ENCODE measurements around the gene LRRC8C. TPM values are rescaled to one million over a fixed set of nuclear protein-coding genes. Genes with fewer than 3 reads are reported as not detected.
"Not testable (repeated sequence)": the region's sequence is repeated elsewhere in the genome, so short reads cannot be mapped to it uniquely, and the experiment has no call there.

Gene LRRC8C
- total RNA-seq, 1 experiment from 2014 or later = 4.4 TPM

- no peak for DNase-seq (ENCODE audit: unreplicated experiment)
- POLR2A ChIA-PET = no interaction called here
- TF ChIP-seq, protein P1, sequence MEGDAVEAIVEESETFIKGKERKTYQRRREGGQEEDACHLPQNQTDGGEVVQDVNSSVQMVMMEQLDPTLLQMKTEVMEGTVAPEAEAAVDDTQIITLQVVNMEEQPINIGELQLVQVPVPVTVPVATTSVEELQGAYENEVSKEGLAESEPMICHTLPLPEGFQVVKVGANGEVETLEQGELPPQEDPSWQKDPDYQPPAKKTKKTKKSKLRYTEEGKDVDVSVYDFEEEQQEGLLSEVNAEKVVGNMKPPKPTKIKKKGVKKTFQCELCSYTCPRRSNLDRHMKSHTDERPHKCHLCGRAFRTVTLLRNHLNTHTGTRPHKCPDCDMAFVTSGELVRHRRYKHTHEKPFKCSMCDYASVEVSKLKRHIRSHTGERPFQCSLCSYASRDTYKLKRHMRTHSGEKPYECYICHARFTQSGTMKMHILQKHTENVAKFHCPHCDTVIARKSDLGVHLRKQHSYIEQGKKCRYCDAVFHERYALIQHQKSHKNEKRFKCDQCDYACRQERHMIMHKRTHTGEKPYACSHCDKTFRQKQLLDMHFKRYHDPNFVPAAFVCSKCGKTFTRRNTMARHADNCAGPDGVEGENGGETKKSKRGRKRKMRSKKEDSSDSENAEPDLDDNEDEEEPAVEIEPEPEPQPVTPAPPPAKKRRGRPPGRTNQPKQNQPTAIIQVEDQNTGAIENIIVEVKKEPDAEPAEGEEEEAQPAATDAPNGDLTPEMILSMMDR (IDR thresholded peaks at IDR 0.05; ENCODE audit: unreplicated experiment) = no peak
- Mint-ChIP-seq H3K9me3 (ENCODE audit: unreplicated experiment) (no peaks in the 10 kb centered on the region), H3K36me3 (ENCODE audit: insufficient read depth, unreplicated experiment) (peaks cover 4% of the 10 kb centered on the region), H3K27me3 (ENCODE audit: insufficient read depth, unreplicated experiment) (no peaks in the 10 kb centered on the region), H3K27ac (ENCODE audit: low read depth, unreplicated experiment) (no peak overlapping the region), H3K4me3 (ENCODE audit: unreplicated experiment) (no peak overlapping the region), H3K4me1 (ENCODE audit: insufficient read depth, unreplicated experiment) (peaks cover 25% of the 10 kb centered on the region)
- CTCF ChIA-PET = no interaction called here
- no TSS peak for BruUV-seq (replicated peaks)
- intact Hi-C loops (cut with micrococcal nuclease) = no loop called here
These were observed 44.4 kb upstream of the LRRC8C start for GRCh38 chr1:89588480-89588879.

DNA sequence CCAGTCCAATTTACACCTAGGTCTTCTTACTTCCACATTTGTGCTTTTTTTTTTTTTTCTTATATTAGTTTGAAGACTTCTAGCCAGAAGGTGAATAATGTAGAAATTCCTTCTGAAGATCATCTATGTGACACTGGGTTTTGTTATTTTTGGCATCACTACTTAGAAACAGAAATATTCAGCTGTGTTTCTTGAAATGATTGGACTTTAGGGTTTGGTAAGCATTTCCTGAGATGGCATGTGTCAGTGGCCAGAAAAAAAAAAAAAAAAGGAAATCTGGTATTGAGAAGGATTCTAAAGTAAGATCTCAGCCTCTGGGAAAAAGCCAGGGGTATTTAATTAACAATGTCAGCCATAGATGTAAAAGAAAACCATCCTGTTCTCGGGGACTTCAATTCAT lies 43.4 kb upstream of the LRRC8C start:
- peaks cover 34% of the 10 kb centered on the region for H3K4me1 Mint-ChIP-seq (ENCODE audit: insufficient read depth, unreplicated experiment)

DNA sequence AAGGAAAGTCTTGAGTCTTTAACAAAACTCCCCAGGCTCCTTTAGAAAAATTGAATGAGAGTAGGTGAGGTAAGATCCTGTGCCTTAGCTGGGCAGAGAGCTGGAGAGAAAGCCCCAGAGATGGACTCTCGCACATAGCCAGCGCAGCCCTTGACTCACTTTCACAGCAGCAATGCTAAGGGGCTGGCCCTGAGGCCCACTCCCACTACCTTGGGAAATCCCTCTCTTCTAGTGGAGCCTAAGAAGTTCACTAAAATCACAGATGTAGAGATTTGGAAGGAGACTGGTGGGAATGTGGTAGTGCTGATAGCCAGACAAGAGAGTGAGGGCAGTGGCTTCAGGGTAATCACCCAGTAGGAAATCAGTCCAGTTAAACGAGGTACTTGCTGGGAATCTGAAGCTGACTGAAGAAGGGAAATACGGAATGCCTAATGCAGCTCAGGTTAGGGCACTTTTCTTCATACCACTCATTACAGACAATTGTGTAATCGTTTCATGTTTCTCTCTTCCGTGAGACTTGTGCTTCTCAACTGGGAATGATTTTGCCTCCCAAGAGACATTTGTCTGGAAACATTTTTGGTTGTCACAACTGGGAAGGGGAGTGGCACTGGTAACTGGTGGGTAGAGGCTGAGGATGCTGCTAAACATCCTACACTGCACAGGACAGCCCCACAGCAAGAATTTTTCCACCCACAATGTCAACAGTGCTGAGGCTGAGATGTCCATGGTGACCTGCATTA lies 42.4 kb upstream of the LRRC8C start:
- peak; percentile 26 for DNase-seq (ENCODE audit: unreplicated experiment)
- intact Hi-C loops (cut with micrococcal nuclease) = no loop called here
- Mint-ChIP-seq H3K4me3 (ENCODE audit: unreplicated experiment) (no peak overlapping the region), H3K9me3 (ENCODE audit: unreplicated experiment) (no peaks in the 10 kb centered on the region), H3K4me1 (ENCODE audit: insufficient read depth, unreplicated experiment) (peaks cover 34% of the 10 kb centered on the region), H3K27ac (ENCODE audit: low read depth, unreplicated experiment) (no peak overlapping the region), H3K36me3 (ENCODE audit: insufficient read depth, unreplicated experiment) (peaks cover 4% of the 10 kb centered on the region), H3K27me3 (ENCODE audit: insufficient read depth, unreplicated experiment) (no peaks in the 10 kb centered on the region)
- BruUV-seq (replicated peaks) = no TSS peak
- TF ChIP-seq, protein P1 (IDR thresholded peaks at IDR 0.05; ENCODE audit: unreplicated experiment) = no peak
- ChIA-PET POLR2A (interaction anchor here (0.6 to 1.6 kb wide), 3 partner anchors 11 to 44 kb away, joined by 4 to 5 read pairs (median 4); no protein-coding TSS in a partner anchor), CTCF (interaction anchor here (0.6 to 1.1 kb wide), 4 partner anchors 9 to 108 kb away, joined by 3 to 4 read pairs (median 4); no protein-coding TSS in a partner anchor)

More for the DNA sequence above, 43.4 kb upstream of the LRRC8C start:
- Mint-ChIP-seq H3K36me3 (ENCODE audit: insufficient read depth, unreplicated experiment) (peaks cover 4% of the 10 kb centered on the region), H3K9me3 (ENCODE audit: unreplicated experiment) (no peaks in the 10 kb centered on the region), H3K4me3 (ENCODE audit: unreplicated experiment) (no peak overlapping the region), H3K27me3 (ENCODE audit: insufficient read depth, unreplicated experiment) (no peaks in the 10 kb centered on the region), H3K27ac (ENCODE audit: low read depth, unreplicated experiment) (peak overlapping the region; percentile 68)
- CTCF ChIA-PET = interaction anchor here (0.8 kb wide), 1 partner anchor 70 kb away, joined by 3 read pairs; no protein-coding TSS in a partner anchor
- intact Hi-C loops (cut with micrococcal nuclease) = no loop called here
- no TSS peak for BruUV-seq (replicated peaks)
- peak; percentile 44 for DNase-seq (ENCODE audit: unreplicated experiment)
- TF ChIP-seq, protein P1 (IDR thresholded peaks at IDR 0.05; ENCODE audit: unreplicated experiment) = no peak
- POLR2A ChIA-PET = interaction anchor here (0.9 to 1.6 kb wide), 3 partner anchors 10 to 42 kb away, joined by 3 to 5 read pairs (median 4); no protein-coding TSS in a partner anchor

DNA sequence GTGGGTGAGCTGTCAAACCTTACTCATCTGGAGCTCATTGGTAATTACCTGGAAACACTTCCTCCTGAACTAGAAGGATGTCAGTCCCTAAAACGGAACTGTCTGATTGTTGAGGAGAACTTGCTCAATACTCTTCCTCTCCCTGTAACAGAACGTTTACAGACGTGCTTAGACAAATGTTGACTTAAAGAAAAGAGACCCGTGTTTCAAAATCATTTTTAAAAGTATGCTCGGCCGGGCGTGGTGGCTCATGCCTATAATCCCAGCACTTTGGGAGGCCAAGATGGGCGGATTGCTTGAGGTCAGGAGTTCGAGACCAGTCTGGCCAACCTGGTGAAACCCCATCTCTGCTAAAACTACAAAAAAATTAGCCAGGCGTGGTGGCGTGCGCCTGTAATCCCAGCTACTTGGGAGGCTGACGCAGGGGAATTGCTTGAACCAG lies 40.0 kb upstream of the LRRC8C start:
- Mint-ChIP-seq H3K27ac (ENCODE audit: low read depth, unreplicated experiment) (peak overlapping the region; percentile 31), H3K4me1 (ENCODE audit: insufficient read depth, unreplicated experiment) (peaks cover 39% of the 10 kb centered on the region)
- H3K27me3 Mint-ChIP-seq (ENCODE audit: insufficient read depth, unreplicated experiment); H3K9me3 Mint-ChIP-seq (ENCODE audit: unreplicated experiment); intact Hi-C loops (cut with micrococcal nuclease); H3K36me3 Mint-ChIP-seq (ENCODE audit: insufficient read depth, unreplicated experiment); H3K4me3 Mint-ChIP-seq (ENCODE audit: unreplicated experiment); POLR2A ChIA-PET: not testable (repeated sequence)
- CTCF ChIA-PET = interaction anchor here (0.6 to 5.0 kb wide), 8 partner anchors 12 to 250 kb away, joined by 3 to 26 read pairs (median 3); no protein-coding TSS in a partner anchor
- DNase-seq (ENCODE audit: unreplicated experiment) = peak; percentile 60
- BruUV-seq (replicated peaks) = TSS peak; percentile 19

Data from MCF 10A (cell line).